ENCODE measurements around the gene CFAP65.

DNA sequence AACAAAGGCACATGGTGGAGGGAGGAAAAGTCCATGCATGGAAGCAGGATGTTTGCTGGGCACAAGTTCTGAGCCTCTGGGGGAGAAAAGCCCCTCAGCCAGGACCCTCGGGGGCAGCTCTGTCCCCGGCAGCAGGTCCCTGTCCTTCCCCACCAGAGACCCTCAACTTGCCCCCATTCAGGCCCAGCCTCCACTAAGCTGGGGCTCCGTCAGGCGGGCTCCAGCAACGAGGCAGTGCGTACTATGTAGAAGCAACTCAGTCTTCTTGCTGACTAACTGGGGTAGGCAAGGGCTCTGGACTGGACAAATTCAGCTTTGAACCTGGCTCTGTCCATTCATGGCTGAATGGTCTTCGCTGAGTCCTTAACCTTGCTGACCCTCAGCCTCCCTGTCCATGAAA lies 23.0 kb downstream of the CFAP65 start:
- TF ChIP-seq ZNF263 (CRISPR knock-in tag; IDR thresholded peaks at IDR 0.05; ENCODE audit: low read depth), result no peak
- no peak for TF ChIP-seq NR1H2 (CRISPR knock-in tag; IDR thresholded peaks at IDR 0.05)
- TF ChIP-seq, protein P1, sequence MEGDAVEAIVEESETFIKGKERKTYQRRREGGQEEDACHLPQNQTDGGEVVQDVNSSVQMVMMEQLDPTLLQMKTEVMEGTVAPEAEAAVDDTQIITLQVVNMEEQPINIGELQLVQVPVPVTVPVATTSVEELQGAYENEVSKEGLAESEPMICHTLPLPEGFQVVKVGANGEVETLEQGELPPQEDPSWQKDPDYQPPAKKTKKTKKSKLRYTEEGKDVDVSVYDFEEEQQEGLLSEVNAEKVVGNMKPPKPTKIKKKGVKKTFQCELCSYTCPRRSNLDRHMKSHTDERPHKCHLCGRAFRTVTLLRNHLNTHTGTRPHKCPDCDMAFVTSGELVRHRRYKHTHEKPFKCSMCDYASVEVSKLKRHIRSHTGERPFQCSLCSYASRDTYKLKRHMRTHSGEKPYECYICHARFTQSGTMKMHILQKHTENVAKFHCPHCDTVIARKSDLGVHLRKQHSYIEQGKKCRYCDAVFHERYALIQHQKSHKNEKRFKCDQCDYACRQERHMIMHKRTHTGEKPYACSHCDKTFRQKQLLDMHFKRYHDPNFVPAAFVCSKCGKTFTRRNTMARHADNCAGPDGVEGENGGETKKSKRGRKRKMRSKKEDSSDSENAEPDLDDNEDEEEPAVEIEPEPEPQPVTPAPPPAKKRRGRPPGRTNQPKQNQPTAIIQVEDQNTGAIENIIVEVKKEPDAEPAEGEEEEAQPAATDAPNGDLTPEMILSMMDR (IDR thresholded peaks at IDR 0.05), result no peak
- TF ChIP-seq, protein P2, sequence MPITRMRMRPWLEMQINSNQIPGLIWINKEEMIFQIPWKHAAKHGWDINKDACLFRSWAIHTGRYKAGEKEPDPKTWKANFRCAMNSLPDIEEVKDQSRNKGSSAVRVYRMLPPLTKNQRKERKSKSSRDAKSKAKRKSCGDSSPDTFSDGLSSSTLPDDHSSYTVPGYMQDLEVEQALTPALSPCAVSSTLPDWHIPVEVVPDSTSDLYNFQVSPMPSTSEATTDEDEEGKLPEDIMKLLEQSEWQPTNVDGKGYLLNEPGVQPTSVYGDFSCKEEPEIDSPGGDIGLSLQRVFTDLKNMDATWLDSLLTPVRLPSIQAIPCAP (CRISPR knock-in tag; IDR thresholded peaks at IDR 0.05), result no peak
- TF ChIP-seq, protein P3, sequence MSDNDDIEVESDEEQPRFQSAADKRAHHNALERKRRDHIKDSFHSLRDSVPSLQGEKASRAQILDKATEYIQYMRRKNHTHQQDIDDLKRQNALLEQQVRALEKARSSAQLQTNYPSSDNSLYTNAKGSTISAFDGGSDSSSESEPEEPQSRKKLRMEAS (CRISPR knock-in tag; IDR thresholded peaks at IDR 0.05), result no peak
- TF ChIP-seq, protein P4, sequence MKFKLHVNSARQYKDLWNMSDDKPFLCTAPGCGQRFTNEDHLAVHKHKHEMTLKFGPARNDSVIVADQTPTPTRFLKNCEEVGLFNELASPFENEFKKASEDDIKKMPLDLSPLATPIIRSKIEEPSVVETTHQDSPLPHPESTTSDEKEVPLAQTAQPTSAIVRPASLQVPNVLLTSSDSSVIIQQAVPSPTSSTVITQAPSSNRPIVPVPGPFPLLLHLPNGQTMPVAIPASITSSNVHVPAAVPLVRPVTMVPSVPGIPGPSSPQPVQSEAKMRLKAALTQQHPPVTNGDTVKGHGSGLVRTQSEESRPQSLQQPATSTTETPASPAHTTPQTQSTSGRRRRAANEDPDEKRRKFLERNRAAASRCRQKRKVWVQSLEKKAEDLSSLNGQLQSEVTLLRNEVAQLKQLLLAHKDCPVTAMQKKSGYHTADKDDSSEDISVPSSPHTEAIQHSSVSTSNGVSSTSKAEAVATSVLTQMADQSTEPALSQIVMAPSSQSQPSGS (CRISPR knock-in tag; IDR thresholded peaks at IDR 0.05; ENCODE audit: borderline replicate concordance, low read depth), result no peak
- TF ChIP-seq, protein P5, sequence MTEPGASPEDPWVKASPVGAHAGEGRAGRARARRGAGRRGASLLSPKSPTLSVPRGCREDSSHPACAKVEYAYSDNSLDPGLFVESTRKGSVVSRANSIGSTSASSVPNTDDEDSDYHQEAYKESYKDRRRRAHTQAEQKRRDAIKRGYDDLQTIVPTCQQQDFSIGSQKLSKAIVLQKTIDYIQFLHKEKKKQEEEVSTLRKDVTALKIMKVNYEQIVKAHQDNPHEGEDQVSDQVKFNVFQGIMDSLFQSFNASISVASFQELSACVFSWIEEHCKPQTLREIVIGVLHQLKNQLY (CRISPR knock-in tag; IDR thresholded peaks at IDR 0.05), result no peak
